Activated T-cell treated with anti-CD3 and anti-CD28 coated beads for 4 hours (primary cell): ENCODE data around the gene RPL27.

Source experiments
- DNase-seq: peaks from one replicate; pipeline ENCODE4 v3.0.0-alpha.2; 2020

Gene RPL27

GRCh38 chr17:43021741-43022512 lies 23.7 kb downstream of the RPL27 start, which contains the start of gene VAT1:
VAT1 (minus strand) TSS chr17:43022385; CDS start chr17:43022322, 63 bp downstream.
- peak; percentile 48 for DNase-seq

- peak; percentile 78 for DNase-seq
Measured at GRCh38 chr17:43024407-43025289, 26.4 kb downstream of the RPL27 start, which contains the start of gene RND2. RND2 (plus strand) TSS chr17:43025231; CDS start chr17:43025348, 117 bp downstream.

GRCh38 chr17:43025290-43025657 lies 27.1 kb downstream of the RPL27 start:
- no peak for DNase-seq

- no peak for DNase-seq
Measured at GRCh38 chr17:43025766-43026537, 27.7 kb downstream of the RPL27 start.

GRCh38 chr17:43026595-43026994 lies 28.4 kb downstream of the RPL27 start:
- DNase-seq, result no peak

- no peak for DNase-seq
Measured at GRCh38 chr17:43027091-43028032, 29.1 kb downstream of the RPL27 start.

GRCh38 chr17:43028221-43028861 lies 30.1 kb downstream of the RPL27 start:
- DNase-seq, result no peak

GRCh38 chr17:43030137-43030767 lies 32.0 kb downstream of the RPL27 start:
- no peak for DNase-seq

GRCh38 chr17:43031666-43032065 lies 33.4 kb downstream of the RPL27 start:
- DNase-seq, result no peak

DNA sequence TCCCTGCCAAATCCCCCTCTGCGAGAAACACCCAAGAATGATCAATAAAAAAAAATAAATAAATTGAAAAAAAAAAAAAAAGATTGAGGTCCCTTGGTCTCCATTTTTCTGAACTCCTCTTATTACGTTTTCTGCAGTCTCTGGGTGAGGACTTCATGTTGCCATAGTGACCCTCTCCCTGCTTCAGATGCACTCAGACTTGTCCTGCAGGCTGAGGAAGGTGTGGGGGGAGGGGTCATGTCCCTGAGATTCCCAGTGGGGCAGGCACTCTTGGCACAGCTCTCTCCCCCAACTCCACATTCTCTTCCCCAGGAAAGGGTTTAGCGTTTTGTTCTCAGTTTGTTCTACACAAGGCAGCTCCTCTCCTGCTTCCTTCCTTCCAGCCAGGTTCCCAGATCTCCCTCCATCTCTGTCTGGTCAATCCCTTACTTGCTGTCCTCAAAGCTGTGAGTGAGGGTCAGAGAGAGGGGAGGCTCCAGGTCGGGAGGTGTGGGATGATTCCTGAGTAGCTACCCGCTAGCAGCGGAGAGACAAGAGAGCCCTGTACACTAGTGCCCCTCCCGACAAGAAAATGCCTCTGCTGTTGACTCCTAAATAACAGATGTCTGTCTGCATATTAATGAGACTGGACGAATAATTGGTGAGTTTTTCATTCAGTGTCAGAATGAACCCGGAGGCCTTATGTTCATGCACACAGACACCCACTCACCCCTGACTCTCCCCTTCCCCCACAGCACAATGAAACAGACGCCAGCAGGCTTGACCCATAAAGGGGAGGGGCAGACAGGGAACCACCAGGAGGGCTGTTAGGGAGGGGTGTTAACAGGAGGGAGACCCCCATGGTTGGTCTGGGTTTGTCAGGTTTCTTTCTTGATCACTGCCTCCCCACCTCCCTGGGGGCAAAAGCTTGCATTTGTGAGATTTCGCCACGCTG lies 36.0 kb downstream of the RPL27 start:
- no peak for DNase-seq

DNA sequence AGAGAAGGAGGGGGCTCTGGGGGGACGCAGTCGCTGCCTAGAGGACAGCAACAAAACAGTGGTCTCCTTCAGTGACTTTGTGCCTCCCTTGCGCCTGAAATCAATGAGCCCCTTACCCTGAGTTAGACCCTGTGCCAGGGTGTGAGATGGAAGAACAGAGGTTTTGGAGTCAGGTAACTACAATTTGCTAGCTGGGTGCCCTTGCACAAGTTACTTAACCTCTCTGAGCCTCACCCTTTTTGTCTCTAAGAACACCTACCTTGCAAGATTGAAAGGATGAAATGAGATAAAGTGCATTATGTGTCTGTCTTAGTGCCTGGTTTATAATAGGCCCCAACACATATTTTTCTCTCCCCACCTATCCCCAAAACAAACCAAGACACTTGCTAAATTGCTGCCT lies 36.7 kb downstream of the RPL27 start:
- DNase-seq, result no peak

DNA sequence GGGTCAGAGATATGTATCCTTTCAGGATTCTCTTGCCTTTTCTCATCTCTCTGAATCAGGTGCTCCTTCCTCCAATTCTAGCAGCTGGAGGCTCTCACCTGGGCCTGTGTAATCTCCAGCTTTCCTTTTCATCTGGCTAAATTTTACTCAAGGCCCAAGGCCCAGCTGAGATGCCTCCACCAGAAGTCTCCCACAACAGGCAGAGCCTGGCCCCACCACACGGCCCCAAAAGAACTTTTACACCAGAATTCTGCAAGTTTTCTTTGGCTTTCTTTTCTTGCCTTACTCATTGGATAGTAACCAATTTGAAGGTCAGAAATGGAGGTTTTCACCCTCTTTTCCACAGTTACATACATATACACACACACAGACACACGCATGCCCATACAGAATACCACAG lies 41.4 kb downstream of the RPL27 start:
- no peak for DNase-seq

DNA sequence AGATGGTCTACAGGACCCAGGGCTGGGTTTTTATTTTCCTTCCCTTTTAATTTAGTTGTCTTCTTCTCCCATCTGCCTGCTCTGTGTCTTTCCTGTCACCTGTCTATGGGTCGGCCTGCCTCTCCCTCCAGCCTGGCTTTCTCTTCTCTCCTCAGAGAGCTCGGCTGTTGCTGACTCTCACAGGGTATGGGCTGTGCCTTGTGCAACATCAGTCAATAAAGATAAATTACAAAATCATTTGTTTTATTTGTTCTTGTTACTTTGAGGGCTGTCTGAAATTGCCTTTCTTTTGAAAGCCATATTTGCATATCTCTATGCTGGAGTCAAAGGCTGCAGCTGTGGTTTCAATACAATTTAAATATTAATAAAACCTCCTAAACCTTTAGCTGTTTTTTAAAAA lies 42.4 kb downstream of the RPL27 start:
- no peak for DNase-seq

DNA sequence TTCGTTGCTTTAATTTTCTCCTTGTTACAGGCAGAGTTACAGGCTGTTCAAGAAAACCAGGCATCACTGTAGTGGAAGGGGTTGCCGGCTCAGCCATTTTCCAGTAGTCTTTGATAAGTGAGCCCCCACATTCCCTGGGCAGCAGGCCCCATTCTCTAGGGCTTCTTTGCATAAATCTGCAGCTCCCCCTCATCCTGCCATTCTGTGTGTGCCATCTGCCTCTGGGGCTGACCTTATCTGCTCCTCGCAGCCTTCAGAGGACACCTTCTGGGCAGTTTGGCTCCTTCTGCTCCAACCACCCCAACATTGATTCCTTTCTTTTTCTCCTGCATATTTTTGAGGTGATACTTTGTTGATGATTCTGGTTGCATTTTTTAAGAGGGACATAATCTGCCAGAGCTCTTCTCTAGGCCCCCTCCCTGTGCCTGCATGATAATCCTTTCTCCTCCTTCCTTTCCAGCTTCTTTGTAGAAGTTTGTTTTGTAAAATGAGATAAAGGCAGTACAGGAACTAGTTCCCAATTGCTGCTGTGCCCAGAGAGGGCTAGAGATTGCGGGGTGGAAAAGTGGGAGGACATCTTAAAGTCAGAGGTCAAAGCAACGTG lies 43.9 kb downstream of the RPL27 start:
- no peak for DNase-seq

GRCh38 chr17:43043307-43043706 lies 45.1 kb downstream of the RPL27 start:
- no peak for DNase-seq

DNA sequence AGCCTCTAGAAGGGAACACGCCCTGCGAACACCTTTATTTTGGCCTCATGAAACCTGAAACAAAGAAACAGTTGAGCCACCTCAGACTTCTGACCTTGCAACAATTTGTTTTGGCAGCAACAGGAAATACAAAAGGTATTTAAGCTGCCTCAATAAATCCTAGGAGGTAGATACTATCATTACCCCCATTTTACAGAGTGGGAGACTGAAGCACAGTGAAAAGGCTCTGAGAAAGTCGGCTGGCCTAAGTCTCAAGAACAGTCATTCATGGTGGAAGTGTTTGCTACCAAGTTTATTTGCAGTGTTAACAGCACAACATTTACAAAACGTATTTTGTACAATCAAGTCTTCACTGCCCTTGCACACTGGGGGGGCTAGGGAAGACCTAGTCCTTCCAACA lies 45.8 kb downstream of the RPL27 start:
- no peak for DNase-seq

DNA sequence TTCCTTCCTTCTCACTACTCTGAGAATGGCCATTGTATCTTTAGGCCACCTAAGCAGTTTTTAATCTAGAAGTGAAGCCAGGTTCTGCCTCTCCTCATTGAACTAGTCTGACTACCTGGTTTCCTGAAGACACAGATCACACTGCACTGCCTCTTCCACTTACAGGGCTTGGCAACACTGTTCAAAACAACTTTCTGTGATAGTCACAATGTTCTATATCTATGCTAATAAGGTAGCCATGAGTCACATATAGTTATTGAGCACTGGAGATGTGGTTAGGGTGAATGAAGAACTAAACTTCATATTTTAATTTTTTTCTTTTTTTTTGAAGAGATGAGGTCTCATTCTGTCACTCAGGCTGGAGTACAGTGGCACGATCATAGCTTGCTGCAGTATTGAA lies 53.8 kb downstream of the RPL27 start:
- DNase-seq, result no peak
